Stimulated activated CD8-positive, alpha-beta memory T cell treated with anti-CD3 and anti-CD28 coated beads, Interleukin-4, amount 100 ng/mL, for 48 hours (primary cell): Measurements from ENCODE around the gene MOB3C.

ENCODE experiments used
- DNase-seq: peaks from one replicate; pipeline ENCODE4 v3.0.0-alpha.2; 2020

The MOB3C gene

GRCh38 chr1:46603858-46604549, 12.6 kb downstream of the MOB3C start, which contains the start of gene MKNK1:
TSS of gene MKNK1 (minus strand) at chr1:46604268. CDS start at chr1:46583327, 20,941 bp downstream.
- peak; percentile 99 for DNase-seq

GRCh38 chr1:46603481-46603857, 13.1 kb downstream of the MOB3C start:
- DNase-seq: no peak

DNA sequence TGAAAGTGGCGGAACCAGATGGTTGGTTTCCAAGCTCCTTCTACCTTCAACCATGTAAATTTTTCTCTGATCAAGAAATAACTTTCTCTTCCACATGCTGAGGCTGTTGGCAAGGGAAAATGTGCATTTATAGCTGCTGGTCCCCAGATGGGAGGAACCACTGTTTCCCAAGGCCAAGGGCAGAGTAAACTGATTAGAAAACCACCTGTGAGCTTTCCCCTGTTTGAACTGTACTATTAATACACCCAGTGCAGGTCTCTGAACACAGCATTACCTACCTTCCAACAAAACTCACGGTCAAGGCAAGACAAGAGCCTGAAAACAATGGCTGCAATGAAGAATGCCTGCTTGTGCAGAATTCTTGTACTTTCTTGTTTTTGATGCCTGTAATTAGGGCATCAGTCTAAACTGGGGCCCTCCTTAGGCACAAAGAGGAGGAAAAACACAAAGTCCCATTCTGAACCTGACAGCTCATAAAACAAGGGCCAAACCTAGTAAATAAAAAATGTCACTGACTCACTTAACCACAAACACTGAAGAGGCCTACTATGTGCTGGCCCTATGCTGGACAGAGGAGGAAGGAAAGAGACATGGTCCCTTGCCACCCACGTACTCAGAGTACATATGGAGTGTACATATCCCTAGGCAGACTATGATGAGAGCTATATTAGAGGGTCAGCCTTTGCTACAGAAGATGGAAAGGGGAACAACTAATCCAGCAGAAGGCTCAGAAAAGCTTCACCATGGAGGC, 15.2 kb downstream of the MOB3C start:
- no peak for DNase-seq

GRCh38 chr1:46599059-46599970, 17.3 kb downstream of the MOB3C start:
- DNase-seq: no peak

- no peak for DNase-seq
Observed at GRCh38 chr1:46596846-46597245, 19.8 kb downstream of the MOB3C start.

- DNase-seq: no peak
Observed at GRCh38 chr1:46596036-46596435, 20.6 kb downstream of the MOB3C start.

GRCh38 chr1:46595127-46595526, 21.5 kb downstream of the MOB3C start:
- no peak for DNase-seq

GRCh38 chr1:46594063-46594462, 22.5 kb downstream of the MOB3C start:
- no peak for DNase-seq

DNA sequence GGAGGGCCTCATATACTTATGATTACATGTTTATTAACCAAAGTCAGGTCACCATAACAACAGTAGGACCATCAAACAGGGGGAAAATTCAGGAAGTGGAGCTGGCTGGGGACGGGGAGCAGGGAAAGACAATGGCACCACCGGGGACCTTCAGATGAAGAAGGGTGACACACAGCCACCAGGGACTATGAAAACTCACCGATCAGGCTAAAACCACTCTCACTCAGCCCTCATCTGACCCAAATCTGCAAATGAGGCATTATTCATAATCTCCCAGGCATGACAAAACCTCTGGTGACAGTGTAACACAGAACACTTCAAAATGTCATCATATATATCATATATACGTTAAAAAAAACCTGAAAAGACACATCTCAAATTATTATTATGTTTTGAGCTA, 23.8 kb downstream of the MOB3C start:
- no peak for DNase-seq

DNA sequence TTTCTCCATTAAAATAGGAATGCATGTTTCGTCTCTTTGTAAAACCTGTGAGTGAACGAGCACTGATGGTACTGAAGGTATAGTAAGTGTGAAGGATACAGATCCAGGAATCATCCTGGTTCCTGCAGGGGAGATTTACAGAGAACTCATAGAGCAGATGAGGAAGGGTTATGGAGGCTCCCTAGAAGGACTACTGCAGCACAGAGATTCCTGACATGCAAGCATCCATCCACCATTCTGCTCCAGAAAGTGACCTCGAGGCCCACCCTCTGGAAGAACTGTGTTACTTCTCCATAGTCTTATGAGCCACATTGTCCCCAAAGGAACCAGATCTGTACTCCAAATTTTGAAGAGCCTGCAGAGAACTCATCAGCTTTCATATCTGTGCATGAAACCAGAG, 27.1 kb downstream of the MOB3C start:
- no peak for DNase-seq

DNA sequence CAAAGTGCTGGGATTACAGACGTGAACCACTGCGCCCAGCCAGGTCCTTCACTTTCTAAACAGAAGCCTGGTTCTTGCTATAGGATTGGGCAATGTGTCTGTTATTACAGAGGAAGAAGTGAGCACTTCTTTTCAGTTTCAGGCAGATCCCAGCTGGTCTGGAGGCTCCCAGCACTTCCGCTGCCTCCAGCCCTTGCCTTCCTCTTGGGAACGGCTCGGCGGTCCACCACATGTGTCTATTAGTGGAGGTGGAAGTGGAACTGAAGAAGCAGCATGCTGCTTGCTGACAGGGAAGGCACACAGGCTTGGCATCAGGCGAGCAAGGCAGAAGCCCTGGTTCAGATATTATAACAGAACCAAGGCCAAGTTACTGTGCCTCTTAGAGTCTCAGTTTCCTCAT, 29.5 kb downstream of the MOB3C start:
- no peak for DNase-seq

- DNase-seq: no peak
Observed at GRCh38 chr1:46585312-46585938, 31.2 kb downstream of the MOB3C start.

- no peak for DNase-seq
Observed at GRCh38 chr1:46583494-46583893, 33.1 kb downstream of the MOB3C start.

- no peak for DNase-seq
Observed at GRCh38 chr1:46582972-46583371, 33.6 kb downstream of the MOB3C start.

GRCh38 chr1:46581681-46582455, 34.7 kb downstream of the MOB3C start:
- DNase-seq: peak; percentile 33

- DNase-seq: no peak
Observed at GRCh38 chr1:46580140-46580903, 36.3 kb downstream of the MOB3C start.

DNA sequence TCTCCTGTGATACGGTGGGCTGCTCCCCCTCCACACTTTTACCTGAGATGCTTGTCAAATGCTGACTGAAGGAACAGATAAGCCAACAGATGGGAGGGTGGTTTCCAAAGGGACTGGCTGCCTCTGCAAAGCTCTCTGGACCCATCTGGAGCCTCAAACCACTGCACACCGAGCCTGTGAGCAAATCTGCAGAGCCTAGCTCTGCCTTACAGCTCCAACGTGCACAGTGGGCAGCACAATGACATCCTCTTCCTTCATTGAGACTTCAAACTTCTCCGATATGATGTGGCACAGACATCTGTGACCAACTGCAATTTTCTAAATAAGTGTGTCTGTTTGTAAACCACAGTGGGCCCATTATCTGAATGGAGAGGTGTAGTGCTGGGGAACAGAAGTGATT, 38.9 kb downstream of the MOB3C start:
- no peak for DNase-seq

GRCh38 chr1:46576596-46576995, 40.0 kb downstream of the MOB3C start:
- no peak for DNase-seq

DNA sequence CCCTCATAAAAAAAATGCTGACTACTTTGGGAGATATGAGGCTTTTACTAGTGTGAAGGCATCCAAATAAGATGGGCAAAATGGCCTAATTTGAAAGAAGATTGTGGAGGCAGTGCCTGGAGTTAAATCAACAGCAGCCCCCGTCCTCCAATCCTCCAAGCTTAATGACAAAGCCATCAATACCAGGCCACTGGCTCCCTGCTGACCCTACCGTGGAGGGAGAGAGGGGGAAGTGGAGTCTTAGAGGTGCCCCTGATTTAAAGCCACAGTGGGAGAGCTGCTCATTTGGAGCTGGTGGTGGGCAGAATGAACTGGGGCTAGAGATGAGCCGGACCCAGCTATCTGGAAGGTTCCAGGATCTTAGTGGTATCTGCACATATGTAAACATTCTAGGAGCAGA, 40.8 kb downstream of the MOB3C start:
- DNase-seq: no peak

DNA sequence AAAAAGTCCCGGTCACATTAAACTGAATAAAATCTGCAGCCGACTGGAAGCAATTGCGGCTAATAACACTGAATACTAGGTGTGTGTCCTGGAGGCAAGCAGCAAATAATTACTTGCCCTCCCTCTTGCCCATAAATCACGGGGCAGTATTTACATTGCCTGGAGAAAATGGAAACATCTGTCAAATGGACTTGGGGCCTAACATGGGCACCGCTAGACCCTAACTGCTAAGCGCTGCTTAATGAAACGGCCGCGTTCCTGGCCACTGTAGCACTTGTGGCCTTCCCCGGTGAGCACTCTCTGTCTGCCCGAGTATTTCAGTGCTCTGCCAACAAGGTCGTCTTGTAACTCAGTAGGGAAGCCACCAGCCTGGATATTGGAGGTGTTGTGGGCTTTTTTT, 41.3 kb downstream of the MOB3C start:
- no peak for DNase-seq

- DNase-seq: no peak
Observed at GRCh38 chr1:46571691-46572225, 44.9 kb downstream of the MOB3C start.
